Caco-2 (cell line): ENCODE measurements around the gene VPS51. TPM values are rescaled to one million over a fixed set of nuclear protein-coding genes. Genes with fewer than 3 reads are reported as not detected.

ENCODE experiments used
- Bru-seq: library from RNA; stranded (reverse); fragments of 400-500 nt; gene quantifications from one replicate; lab custom pipeline; 2021; lab: Mats Ljungman, UMichigan
- BruChase-seq, 2 experiments: library from RNA; stranded (reverse); fragments of 400-500 nt; gene quantifications; one replicate each; lab custom pipeline; 2021; lab: Mats Ljungman, UMichigan
- BruUV-seq: library from RNA; stranded (reverse); fragments of 400-500 nt; replicated peaks from 2 replicates; lab custom pipeline; 2021; lab: Mats Ljungman, UMichigan
- CTCF ChIA-PET: fragments of 300-600 bp; sonication (Branson Sonifier 250); formaldehyde crosslinking; loops from one replicate; lab custom pipeline; 2022; ENCODE audit warnings: antibody characterized with exemption; lab: Charles Lee
- POLR2A ChIA-PET: fragments of 300-600 bp; sonication (Branson Sonifier 250); formaldehyde crosslinking; loops from one replicate; lab custom pipeline; 2022; ENCODE audit warnings: antibody characterized with exemption; lab: Charles Lee
- DNase-seq, 2 experiments: peaks; one replicate each; pipeline versions ENCODE4 v3.0.0 to v3.0.0-alpha.2; 2020 to 2022
- H3K27me3 ChIP-seq: replicated peaks from 2 replicates; pipeline ENCODE4 v1.6.0; 2011; ENCODE audit warnings: low read length; ENCODE audit not compliant: control insufficient read depth, insufficient read depth
- H3K36me3 ChIP-seq: 2 replicates; pipeline ENCODE4 v1.5.1; 2011; ENCODE audit warnings: low read length; ENCODE audit not compliant: control insufficient read depth, insufficient read depth
- H3K4me1 ChIP-seq: fragments of 250-450 bp; sonication (Bioruptor Pico); 2 replicates; pipeline ENCODE4 v1.5.1; 2020; ENCODE audit warnings: mild to moderate bottlenecking
- H3K4me3 ChIP-seq: 2 replicates; pipeline ENCODE4 v1.5.1; 2011; ENCODE audit warnings: low read depth, mild to moderate bottlenecking, control low read depth, low read length
- H3K9me3 ChIP-seq: fragments of 250-450 bp; sonication (Bioruptor Pico); 2 replicates; pipeline ENCODE4 v1.5.1; 2020; ENCODE audit warnings: mild to moderate bottlenecking, moderate library complexity
- H3K27ac Mint-ChIP-seq: one replicate; pipeline ENCODE4 v1.8.0; 2022; ENCODE audit warnings: mixed read lengths; ENCODE audit not compliant: unreplicated experiment
- H3K27me3 Mint-ChIP-seq: one replicate; pipeline ENCODE4 v1.8.0; 2022; ENCODE audit warnings: mixed read lengths; ENCODE audit not compliant: insufficient read depth, unreplicated experiment
- H3K36me3 Mint-ChIP-seq: one replicate; pipeline ENCODE4 v1.8.0; 2022; ENCODE audit warnings: mild to moderate bottlenecking, mixed read lengths; ENCODE audit not compliant: insufficient read depth, unreplicated experiment
- H3K4me1 Mint-ChIP-seq: one replicate; pipeline ENCODE4 v1.8.0; 2022; ENCODE audit warnings: low read depth, mixed read lengths; ENCODE audit not compliant: unreplicated experiment
- H3K4me3 Mint-ChIP-seq: one replicate; pipeline ENCODE4 v1.8.0; 2022; ENCODE audit warnings: mild to moderate bottlenecking, moderate library complexity, mixed read lengths; ENCODE audit not compliant: unreplicated experiment
- H3K9me3 Mint-ChIP-seq: one replicate; pipeline ENCODE4 v1.8.0; 2022; ENCODE audit warnings: mixed read lengths; ENCODE audit not compliant: unreplicated experiment
- intact Hi-C: fragments of 100-400 bp; cut with micrococcal nuclease; formaldehyde crosslinking; loops from one replicate; pipeline ENCODE4 v1.10.0; 2022; ENCODE audit not compliant: unreplicated experiment
- long read RNA-seq: library from polyadenylated mRNA; stranded (forward); transcript quantifications from one replicate; pipeline ENCODE4 v2.0.0, GENCODE V29; 2022
- total RNA-seq: library from RNA; stranded (reverse); gene quantifications from 2 replicates; pipeline ENCODE4 v1.2.3, GENCODE V29; 2022
- TF ChIP-seq, protein P1 (sequence below), 2 experiments: fragments of 200-600 bp in 1 of 2; IDR thresholded peaks; 1 replicate in 1 of 2; 2 replicates in 1 of 2; pipeline versions ENCODE4 v1.5.1 to v1.8.0; 2011 to 2022; ENCODE audit warnings: antibody characterized with exemption in 1 of 2, control low read depth in 1 of 2, inconsistent platforms in 1 of 2, low read depth in 1 of 2, low read length in 1 of 2, mild to moderate bottlenecking in 1 of 2, moderate library complexity in 1 of 2; ENCODE audit not compliant: insufficient read depth in 1 of 2, severe bottlenecking in 1 of 2, unreplicated experiment in 1 of 2

VPS51 gene
- total RNA-seq = 147 and 158 TPM in 2 replicates
- percentile 82 among the genes with signal in this experiment for Bru-seq, nascent RNA
- BruChase-seq, experiment 1, labeled RNA remaining after a 2-hour chase = percentile 82 among the genes with signal in this experiment
- percentile 86 among the genes with signal in this experiment for BruChase-seq, experiment 2, labeled RNA remaining after a 6-hour chase
- long read RNA-seq, transcript VPS51-201 (10 exons, 2,714 nt) = major isoform, 150 of 219 reads
- long read RNA-seq, partial matches to known transcripts = 35 of 219 reads
- long read RNA-seq, other reads (novel, unspliced or antisense) = 34 of 219 reads

DNA sequence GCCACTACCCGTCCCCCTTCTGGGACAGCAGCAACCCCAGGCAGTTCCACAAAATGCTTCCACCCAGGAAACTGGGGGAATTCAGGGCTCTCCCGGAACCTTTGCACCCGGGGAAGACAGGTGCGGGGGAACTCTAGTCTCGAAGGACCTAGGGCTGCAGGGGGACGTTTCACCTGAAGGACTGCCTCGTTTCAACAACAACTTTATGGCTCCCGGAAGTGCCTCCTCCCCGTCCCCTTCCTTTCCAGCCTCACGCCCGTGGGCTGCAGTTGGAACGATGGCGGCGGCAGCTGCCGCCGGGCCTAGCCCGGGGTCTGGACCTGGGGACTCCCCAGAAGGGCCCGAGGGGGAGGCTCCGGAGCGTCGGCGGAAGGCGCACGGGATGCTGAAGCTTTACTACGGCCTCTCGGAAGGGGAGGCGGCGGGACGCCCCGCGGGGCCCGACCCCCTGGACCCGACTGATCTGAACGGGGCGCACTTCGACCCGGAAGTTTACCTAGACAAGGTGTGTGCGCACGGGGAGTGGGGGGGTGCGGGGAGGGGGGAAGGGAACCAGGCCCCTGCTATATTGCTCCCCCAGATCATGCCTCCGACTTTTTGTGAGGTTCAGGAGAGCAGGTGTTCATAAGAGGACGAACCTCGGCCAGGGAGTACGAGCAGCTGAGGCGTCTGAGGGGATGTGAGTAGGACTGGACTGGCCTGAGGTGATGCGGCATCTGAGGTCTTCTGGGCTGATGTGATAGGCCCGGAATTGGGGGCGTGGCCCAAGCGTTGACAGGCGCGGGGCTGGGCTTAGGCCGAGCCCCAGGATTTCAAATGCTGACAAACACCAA lies at the start of gene VPS51:
Gene VPS51 (plus strand): TSS at position 241 of the 833 bp plus-strand sequence. CDS start 37 bp downstream, at position 278.
- peak within 1 kb of the TSS; percentile 86 for H3K4me3 Mint-ChIP-seq
- peaks cover 14% of the 10 kb centered on the region for H3K36me3 Mint-ChIP-seq
- Histone ChIP-seq H3K36me3 (0 out of 2 replicates have a peak, but pooled peaks cover 2% of the 10 kb centered on the region), H3K27me3 (no peaks in the 10 kb centered on the region), H3K9me3 (no peaks in the 10 kb centered on the region), H3K4me3 (peak within 1 kb of the TSS; percentile 56), H3K4me1 (peaks cover 10% of the 10 kb centered on the region)
- peaks cover 12% of the 10 kb centered on the region for H3K4me1 Mint-ChIP-seq
- intact Hi-C loops = loop anchor here (1.0 kb wide), 2 partner anchors 14 to 21 kb away; partner anchors contain the start of gene ZNHIT2
- TF ChIP-seq, protein P1, sequence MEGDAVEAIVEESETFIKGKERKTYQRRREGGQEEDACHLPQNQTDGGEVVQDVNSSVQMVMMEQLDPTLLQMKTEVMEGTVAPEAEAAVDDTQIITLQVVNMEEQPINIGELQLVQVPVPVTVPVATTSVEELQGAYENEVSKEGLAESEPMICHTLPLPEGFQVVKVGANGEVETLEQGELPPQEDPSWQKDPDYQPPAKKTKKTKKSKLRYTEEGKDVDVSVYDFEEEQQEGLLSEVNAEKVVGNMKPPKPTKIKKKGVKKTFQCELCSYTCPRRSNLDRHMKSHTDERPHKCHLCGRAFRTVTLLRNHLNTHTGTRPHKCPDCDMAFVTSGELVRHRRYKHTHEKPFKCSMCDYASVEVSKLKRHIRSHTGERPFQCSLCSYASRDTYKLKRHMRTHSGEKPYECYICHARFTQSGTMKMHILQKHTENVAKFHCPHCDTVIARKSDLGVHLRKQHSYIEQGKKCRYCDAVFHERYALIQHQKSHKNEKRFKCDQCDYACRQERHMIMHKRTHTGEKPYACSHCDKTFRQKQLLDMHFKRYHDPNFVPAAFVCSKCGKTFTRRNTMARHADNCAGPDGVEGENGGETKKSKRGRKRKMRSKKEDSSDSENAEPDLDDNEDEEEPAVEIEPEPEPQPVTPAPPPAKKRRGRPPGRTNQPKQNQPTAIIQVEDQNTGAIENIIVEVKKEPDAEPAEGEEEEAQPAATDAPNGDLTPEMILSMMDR (IDR thresholded peaks at IDR 0.05; ENCODE audit: insufficient read depth in 1 of 2, low read depth in 1 of 2, low read length in 1 of 2, severe bottlenecking in 1 of 2, unreplicated experiment in 1 of 2) = no peak
- H3K27ac Mint-ChIP-seq = peak within 1 kb of the TSS; percentile 90
- POLR2A ChIA-PET = interaction anchor here (0.5 to 0.9 kb wide), 3 partner anchors 16 to 80 kb away, joined by 3 to 5 read pairs (median 4); partner anchors contain the start of gene TM7SF2
- peak; percentile 92 to 93 for DNase-seq
- BruUV-seq = TSS peak; percentile 89
- H3K27me3 Mint-ChIP-seq = no peaks in the 10 kb centered on the region
- CTCF ChIA-PET = interaction anchor here (0.7 to 2.6 kb wide), 4 partner anchors 14 to 311 kb away, joined by 4 to 10 read pairs (median 8); partner anchors contain the start of genes TM7SF2 and ZNHIT2
- H3K9me3 Mint-ChIP-seq = no peaks in the 10 kb centered on the region

DNA sequence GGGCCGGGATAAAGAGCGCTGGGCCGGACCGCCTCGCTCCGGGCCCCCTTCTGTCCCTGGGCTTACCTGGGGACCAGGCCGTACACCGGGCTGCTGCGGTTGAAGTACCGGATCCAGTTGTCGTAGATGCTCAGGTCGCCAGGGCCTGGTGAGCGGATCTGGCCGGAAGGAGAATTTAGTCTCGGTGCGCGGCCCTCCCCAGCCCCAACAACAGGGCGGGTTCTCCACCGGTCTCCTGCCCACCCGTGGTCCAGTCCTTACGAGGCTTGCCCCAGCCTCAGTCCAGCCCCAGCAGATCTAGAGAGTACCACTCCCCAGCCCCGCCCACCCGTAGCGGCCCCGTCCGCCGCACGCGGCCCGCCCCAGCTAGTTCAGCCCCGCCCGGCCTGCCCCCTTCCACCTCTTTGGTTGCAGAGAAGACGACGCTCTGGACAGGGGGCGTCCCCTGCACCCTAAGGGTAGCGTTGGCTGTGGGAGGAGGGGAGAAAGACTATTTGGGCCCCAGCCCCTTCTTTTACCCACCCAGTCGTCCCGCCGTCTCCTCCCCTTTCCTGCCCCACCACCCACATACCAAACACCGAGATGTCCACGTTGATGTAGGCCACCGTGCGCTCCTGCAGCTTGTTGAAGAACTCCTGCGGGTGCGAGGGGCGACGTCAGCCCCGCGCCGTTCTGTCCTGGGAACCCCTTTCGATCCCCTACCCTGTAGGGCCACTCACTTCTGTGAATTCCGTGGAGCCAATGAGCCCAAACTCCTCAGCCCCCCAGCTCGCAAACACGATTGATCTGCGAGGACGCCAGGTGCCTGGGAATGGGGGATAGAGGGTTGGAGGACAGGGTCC lies 48.2 kb upstream of the VPS51 start:
- H3K9me3 ChIP-seq = no peaks in the 10 kb centered on the region
- H3K36me3 Mint-ChIP-seq = peaks cover 21% of the 10 kb centered on the region
- no peaks in the 10 kb centered on the region for H3K9me3 Mint-ChIP-seq
- H3K4me3 ChIP-seq = no peak overlapping the region
- CTCF ChIA-PET = no interaction called here
- DNase-seq = no peak
- no peaks in the 10 kb centered on the region for H3K27me3 Mint-ChIP-seq
- TF ChIP-seq, protein P1 (IDR thresholded peaks at IDR 0.05; ENCODE audit: insufficient read depth in 1 of 2, low read depth in 1 of 2, low read length in 1 of 2, severe bottlenecking in 1 of 2, unreplicated experiment in 1 of 2) = no peak
- no peaks in the 10 kb centered on the region for H3K4me1 Mint-ChIP-seq
- BruUV-seq = no TSS peak
- intact Hi-C loops = no loop called here
- POLR2A ChIA-PET = no interaction called here
- H3K27ac Mint-ChIP-seq = no peak overlapping the region
- H3K36me3 ChIP-seq = peaks cover 7% of the 10 kb centered on the region
- H3K4me1 ChIP-seq = 0 out of 2 replicates have a peak, but pooled peaks cover 3% of the 10 kb centered on the region
- H3K4me3 Mint-ChIP-seq = no peak overlapping the region
- no peaks in the 10 kb centered on the region for H3K27me3 ChIP-seq
